SU-DHL-6 (cell line): ENCODE data around the gene ATP4B.

Source experiments
- H2AFZ ChIP-seq: fragments of 200-600 bp; sonication (generic); 2 replicates; pipeline ENCODE4 v1.6.1; 2014; ENCODE audit warnings: low read depth, mild to moderate bottlenecking, moderate library complexity, mixed read lengths, antibody characterized with exemption, low read length; ENCODE audit not compliant: severe bottlenecking
- H3F3A ChIP-seq: fragments of 200-600 bp; shearing (Covaris generic); 2 replicates; pipeline ENCODE4 v1.6.0; 2016; ENCODE audit warnings: antibody characterized with exemption, mild to moderate bottlenecking; ENCODE audit not compliant: insufficient read depth
- H3K27ac ChIP-seq: fragments of 200-600 bp; sonication (generic); 2 replicates; pipeline ENCODE4 v1.5.1; 2016; ENCODE audit warnings: low read depth, mild to moderate bottlenecking, low read length, moderate library complexity, mixed read lengths
- H3K27me3 ChIP-seq: fragments of 200-600 bp; sonication (generic), shearing (Covaris generic); 2 replicates; pipeline ENCODE4 v1.6.0; 2014; ENCODE audit warnings: mild to moderate bottlenecking, low read length
- H3K36me3 ChIP-seq: fragments of 200-600 bp; sonication (generic); 2 replicates; pipeline ENCODE4 v1.6.1; 2014; ENCODE audit warnings: mild to moderate bottlenecking, low read length, mixed read lengths
- H3K4me2 ChIP-seq: fragments of 300-600, 200-600 bp; shearing (Covaris generic), sonication (generic); 2 replicates; pipeline ENCODE4 v1.6.0; 2014; ENCODE audit warnings: low read length, low read depth, mild to moderate bottlenecking; ENCODE audit not compliant: poor library complexity, severe bottlenecking
- H3K4me3 ChIP-seq: fragments of 200-600 bp; sonication (generic); 2 replicates; pipeline ENCODE4 v1.5.1; 2014; ENCODE audit warnings: antibody characterized with exemption, low read length, mild to moderate bottlenecking, mixed read lengths; ENCODE audit not compliant: insufficient read depth, poor library complexity, severe bottlenecking
- H3K79me2 ChIP-seq: fragments of 200-600 bp; sonication (generic); 2 replicates; pipeline ENCODE4 v1.6.1; 2014; ENCODE audit warnings: mild to moderate bottlenecking, low read length, moderate library complexity; ENCODE audit not compliant: insufficient read depth
- H3K9ac ChIP-seq: fragments of 200-600 bp; sonication (generic); 2 replicates; pipeline ENCODE4 v1.7.0; 2014; ENCODE audit warnings: mild to moderate bottlenecking, low read length
- H3K9me2 ChIP-seq: fragments of 200-600 bp; sonication (generic); replicated peaks from 2 replicates; pipeline ENCODE4 v1.6.1; 2014; ENCODE audit warnings: low read length; ENCODE audit not compliant: insufficient read depth
- H3K9me3 ChIP-seq: fragments of 200-600 bp; sonication (generic); 2 replicates; pipeline ENCODE4 v1.6.1; 2014; ENCODE audit warnings: low read length, mixed read lengths; ENCODE audit not compliant: insufficient read depth
- H4K20me1 ChIP-seq: fragments of 200-600 bp; sonication (generic); 2 replicates; pipeline ENCODE4 v1.6.1; 2014; ENCODE audit warnings: low read depth, mild to moderate bottlenecking, antibody characterized with exemption, low read length, moderate library complexity, mixed read lengths
- CTCF ChIP-seq: fragments of 200-600 bp; sonication (generic); IDR thresholded peaks from one replicate; pipeline ENCODE4 v1.5.1; 2017; ENCODE audit warnings: antibody characterized with exemption, mild to moderate bottlenecking, low read length, moderate library complexity; ENCODE audit not compliant: insufficient read depth, poor library complexity, severe bottlenecking
- EZH2phosphoT487 ChIP-seq: fragments of 200-600 bp; sonication (generic), shearing (Covaris generic); conservative IDR thresholded peaks from 2 replicates; pipeline ENCODE4 v1.6.1; 2018; ENCODE audit warnings: mild to moderate bottlenecking, antibody characterized with exemption, low read length, moderate library complexity, mixed read lengths

The ATP4B gene

DNA sequence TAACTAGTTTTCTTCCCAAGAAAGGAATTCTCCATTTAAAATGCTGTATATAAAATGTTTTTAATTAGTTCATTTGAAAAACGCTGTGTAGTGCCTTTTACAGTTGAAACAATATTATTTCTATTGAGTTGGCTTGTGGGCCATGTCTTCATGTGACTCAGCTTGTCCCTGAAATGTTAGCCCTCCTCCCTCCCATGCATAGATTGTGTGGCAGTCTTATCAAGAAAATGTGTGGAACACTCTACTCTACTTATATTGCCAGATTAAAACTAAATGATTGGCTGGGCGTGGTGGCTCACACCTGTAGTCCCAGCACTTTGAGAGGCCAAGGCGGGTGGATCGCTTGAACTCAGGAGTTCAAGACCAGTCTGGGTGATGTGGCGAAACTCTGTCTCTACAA, 40.0 kb downstream of the ATP4B start:
- no peaks in the 10 kb centered on the region for H3F3A ChIP-seq
- TF ChIP-seq EZH2phosphoT487, result no peak
- TF ChIP-seq CTCF, result no peak
- no peaks in the 10 kb centered on the region for H3K9me2 ChIP-seq
- H3K9ac ChIP-seq, result no peak overlapping the region
- no peak overlapping the region for H3K4me3 ChIP-seq
- H3K27me3 ChIP-seq, result no peaks in the 10 kb centered on the region
- peaks cover 13% of the 10 kb centered on the region for H3K36me3 ChIP-seq
- no peak overlapping the region for H2AFZ ChIP-seq
- H3K9me3 ChIP-seq, result no peaks in the 10 kb centered on the region
- H4K20me1 ChIP-seq, result peaks cover 28% of the 10 kb centered on the region
- peaks cover 89% of the 10 kb centered on the region for H3K79me2 ChIP-seq
- H3K4me2 ChIP-seq, result no peak overlapping the region
- H3K27ac ChIP-seq, result no peak overlapping the region

DNA sequence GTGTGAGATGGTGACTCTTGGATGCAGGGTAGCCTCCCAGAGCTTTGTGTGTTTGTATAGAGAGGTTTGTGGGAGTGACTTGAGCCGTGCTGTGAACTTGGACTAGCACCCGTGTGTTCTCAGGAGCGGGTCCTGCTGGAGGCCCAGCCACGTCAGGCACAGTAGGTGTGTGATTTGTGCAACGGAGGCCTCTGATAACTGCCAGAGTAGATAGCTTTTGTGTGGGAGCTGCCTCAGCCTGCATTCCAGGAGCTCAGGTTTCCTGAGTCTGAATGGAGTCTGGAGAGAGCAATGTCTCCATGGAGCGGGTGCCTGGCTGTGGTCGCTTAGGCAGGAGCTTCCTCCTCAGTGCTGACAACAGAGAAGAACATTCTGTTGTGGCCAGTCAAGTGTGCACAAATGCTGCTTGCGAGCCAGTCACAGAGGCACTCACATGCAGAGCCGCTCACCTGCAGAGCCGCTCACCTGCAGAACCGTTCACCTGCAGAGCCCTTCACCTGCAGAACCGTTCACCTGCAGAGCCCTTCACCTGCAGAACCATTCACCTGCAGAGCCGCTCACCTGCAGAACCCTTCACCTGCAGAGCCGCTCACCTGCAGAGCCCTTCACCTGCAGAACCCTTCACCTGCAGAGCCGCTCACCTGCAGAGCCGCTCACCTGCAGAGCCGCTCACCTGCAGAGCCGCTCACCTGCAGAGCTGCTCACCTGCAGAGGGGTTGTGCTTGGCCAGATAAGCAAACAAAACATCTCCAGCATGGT, 40.8 kb downstream of the ATP4B start:
- H4K20me1 ChIP-seq, result peaks cover 28% of the 10 kb centered on the region
- H3K4me2 ChIP-seq, result no peak overlapping the region
- no peak overlapping the region for H3K27ac ChIP-seq

GRCh38 chr13:113616281-113616906, 41.6 kb downstream of the ATP4B start:
- Histone ChIP-seq H3K27ac (no peak overlapping the region), H3K79me2 (peaks cover 96% of the 10 kb centered on the region), H3K9ac (no peak overlapping the region), H3F3A (no peaks in the 10 kb centered on the region), H3K27me3 (no peaks in the 10 kb centered on the region), H3K9me3 (no peaks in the 10 kb centered on the region), H3K36me3 (peaks cover 13% of the 10 kb centered on the region), H3K4me2 (no peak overlapping the region), H3K4me3 (no peak overlapping the region), H3K9me2 (no peaks in the 10 kb centered on the region), H2AFZ (no peak overlapping the region), H4K20me1 (peaks cover 28% of the 10 kb centered on the region)
- TF ChIP-seq CTCF (no peak), EZH2phosphoT487 (no peak)

More for the DNA sequence above, 40.8 kb downstream of the ATP4B start:
- H3F3A ChIP-seq, result no peaks in the 10 kb centered on the region
- H3K4me3 ChIP-seq, result no peak overlapping the region
- H3K9me2 ChIP-seq, result no peaks in the 10 kb centered on the region
- H3K27me3 ChIP-seq, result no peaks in the 10 kb centered on the region
- H3K9ac ChIP-seq, result no peak overlapping the region
- H3K9me3 ChIP-seq, result no peaks in the 10 kb centered on the region
- TF ChIP-seq CTCF, result no peak
- TF ChIP-seq EZH2phosphoT487, result no peak
- H3K36me3 ChIP-seq, result peaks cover 13% of the 10 kb centered on the region
- peaks cover 89% of the 10 kb centered on the region for H3K79me2 ChIP-seq
- no peak overlapping the region for H2AFZ ChIP-seq
